ENCODE measurements around the gene CNEP1R1.

GRCh38 chr16:50040710-50041109 lies 15.7 kb downstream of the CNEP1R1 start:
- TF ChIP-seq CTCF (IDR thresholded peaks at IDR 0.05) (no peak), POLR2A (IDR thresholded peaks at IDR 0.05) (no peak)

Measured in esophagus squamous epithelium (tissue), 4 donors.